SK-N-SH treated with all-trans-retinoic acid at 6 μM for 48 hours (cell line): Measurements from ENCODE around the gene CHAC2.

Experiments used
- ATAC-seq: fragments of 200-7000 bp; cut with Tn5 transposase; 3 replicates; pipeline ENCODE4 v1.9.1; 2020; ENCODE audit warnings: mild to moderate bottlenecking, moderate library complexity
- ARNTL ChIP-seq: fragments of 450-650 bp; formaldehyde crosslinking; IDR thresholded peaks from 2 replicates; pipeline ENCODE4 v1.5.0; 2020; ENCODE audit warnings: low read depth, mild to moderate bottlenecking, moderate library complexity, borderline replicate concordance
- BACH2 ChIP-seq: fragments of 250-450 bp; sonication (Bioruptor Pico); IDR thresholded peaks from 2 replicates; pipeline ENCODE4 v1.9.0; 2021; ENCODE audit warnings: mild to moderate bottlenecking, borderline replicate concordance
- CSDC2 ChIP-seq: fragments of 250-450 bp; sonication (Bioruptor Pico); IDR thresholded peaks from 2 replicates; pipeline ENCODE4 v1.5.0; 2020; ENCODE audit warnings: mild to moderate bottlenecking, moderate library complexity
- ESRRG ChIP-seq: fragments of 250-450 bp; sonication (Bioruptor Pico); IDR thresholded peaks from 2 replicates; pipeline ENCODE4 v1.6.1; 2021; ENCODE audit warnings: mild to moderate bottlenecking
- GLIS3 ChIP-seq: fragments of 250-450 bp; sonication (Bioruptor Pico); IDR thresholded peaks from 2 replicates; pipeline ENCODE4 v1.5.0; 2020; ENCODE audit warnings: mild to moderate bottlenecking, moderate library complexity
- ISL1 ChIP-seq: fragments of 250-450 bp; sonication (Bioruptor Pico); IDR thresholded peaks from 2 replicates; pipeline ENCODE4 v2.1.2; 2022; ENCODE audit warnings: mild to moderate bottlenecking, moderate library complexity
- OSR1 ChIP-seq: fragments of 250-450 bp; sonication (Bioruptor Pico); IDR thresholded peaks from 2 replicates; pipeline ENCODE4 v1.8.0; 2022; ENCODE audit warnings: moderate library complexity, mild to moderate bottlenecking, inconsistent platforms
- PPARA ChIP-seq: fragments of 250-450 bp; sonication (Bioruptor Pico); IDR thresholded peaks from 2 replicates; pipeline ENCODE4 v1.5.0; 2020; ENCODE audit warnings: mild to moderate bottlenecking, borderline replicate concordance
- RARB ChIP-seq: fragments of 250-450 bp; sonication (Bioruptor Pico); IDR thresholded peaks from 2 replicates; pipeline ENCODE4 v1.8.0; 2021; ENCODE audit warnings: mild to moderate bottlenecking, moderate library complexity
- SNAI2 ChIP-seq: fragments of 250-450 bp; sonication (Bioruptor Pico); IDR thresholded peaks from 2 replicates; pipeline ENCODE4 v1.5.0; 2020; ENCODE audit warnings: mild to moderate bottlenecking, moderate library complexity
- TCF4 ChIP-seq: fragments of 250-450 bp; sonication (Bioruptor Pico); IDR thresholded peaks from 2 replicates; pipeline ENCODE4 v1.8.0; 2021; ENCODE audit warnings: mild to moderate bottlenecking, moderate library complexity, borderline replicate concordance
- TOX ChIP-seq: fragments of 250-450 bp; sonication (Bioruptor Pico); IDR thresholded peaks from 2 replicates; pipeline ENCODE4 v1.8.0; 2021; ENCODE audit warnings: mild to moderate bottlenecking, moderate library complexity, borderline replicate concordance
- ZC3H10 ChIP-seq: fragments of 250-450 bp; sonication (Bioruptor Pico); IDR thresholded peaks from 2 replicates; pipeline ENCODE4 v1.5.1; 2021; ENCODE audit warnings: mild to moderate bottlenecking, moderate library complexity
- ZFP3 ChIP-seq: fragments of 250-450 bp; sonication (Bioruptor Pico); IDR thresholded peaks from 2 replicates; pipeline ENCODE4 v1.5.0; 2020; ENCODE audit warnings: mild to moderate bottlenecking, moderate library complexity
- ZNF565 ChIP-seq: fragments of 450-650 bp; formaldehyde crosslinking; conservative IDR thresholded peaks from 2 replicates; pipeline ENCODE4 v1.5.0; 2020; ENCODE audit warnings: low read depth, mild to moderate bottlenecking, moderate library complexity
- ZNF70 ChIP-seq: fragments of 450-650 bp; formaldehyde crosslinking; IDR thresholded peaks from 2 replicates; pipeline ENCODE4 v1.5.0; 2020; ENCODE audit warnings: mild to moderate bottlenecking, moderate library complexity
- ZNF8 ChIP-seq: fragments of 450-650 bp; formaldehyde crosslinking; IDR thresholded peaks from 2 replicates; pipeline ENCODE4 v1.5.0; 2020; ENCODE audit warnings: mild to moderate bottlenecking, moderate library complexity
- TF ChIP-seq, protein P1 (sequence below): fragments of 250-450 bp; sonication (Bioruptor Pico); IDR thresholded peaks from 2 replicates; pipeline ENCODE4 v1.8.0; 2021; ENCODE audit warnings: low read depth, mild to moderate bottlenecking, moderate library complexity, borderline replicate concordance
- TF ChIP-seq, protein P2 (sequence below): fragments of 250-450 bp; sonication (Bioruptor Pico); IDR thresholded peaks from 2 replicates; pipeline ENCODE4 v1.5.1; 2020; ENCODE audit warnings: low read depth, mild to moderate bottlenecking, moderate library complexity
- TF ChIP-seq, protein P3 (sequence below): fragments of 250-450 bp; sonication (Bioruptor Pico); IDR thresholded peaks from 2 replicates; pipeline ENCODE4 v1.8.0; 2020; ENCODE audit warnings: mild to moderate bottlenecking, moderate library complexity, borderline replicate concordance
- TF ChIP-seq, protein P4 (sequence below): fragments of 250-450 bp; sonication (Bioruptor Pico); IDR thresholded peaks from 2 replicates; pipeline ENCODE4 v1.5.0; 2020; ENCODE audit warnings: mild to moderate bottlenecking, moderate library complexity
- TF ChIP-seq, protein P5 (sequence below): fragments of 250-450 bp; sonication (Bioruptor Pico); IDR thresholded peaks from 2 replicates; pipeline ENCODE4 v1.5.1; 2021; ENCODE audit warnings: mild to moderate bottlenecking, moderate library complexity

CHAC2 gene

DNA sequence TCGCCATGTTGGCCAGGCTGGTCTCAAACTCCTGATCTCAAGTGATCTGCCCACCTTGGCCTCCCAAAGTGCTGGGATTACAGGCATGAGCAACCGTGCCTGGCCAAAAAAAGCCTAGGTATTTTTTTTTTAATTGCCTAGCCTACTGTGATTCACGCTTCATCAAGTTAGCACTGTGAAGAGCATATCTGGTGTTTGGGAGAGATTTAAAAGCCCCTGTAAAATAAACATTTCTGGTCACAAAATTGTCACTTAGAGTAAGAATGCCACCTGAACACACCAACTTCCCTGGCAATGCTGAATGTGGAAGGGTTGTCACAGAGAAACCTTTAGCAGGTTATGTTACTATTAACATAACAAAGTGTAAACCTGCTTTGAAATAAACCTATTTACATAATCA is 39.7 kb upstream of the CHAC2 start:
- ATAC-seq, result no peak
- no peak for TF ChIP-seq SNAI2
- TF ChIP-seq, protein P1, sequence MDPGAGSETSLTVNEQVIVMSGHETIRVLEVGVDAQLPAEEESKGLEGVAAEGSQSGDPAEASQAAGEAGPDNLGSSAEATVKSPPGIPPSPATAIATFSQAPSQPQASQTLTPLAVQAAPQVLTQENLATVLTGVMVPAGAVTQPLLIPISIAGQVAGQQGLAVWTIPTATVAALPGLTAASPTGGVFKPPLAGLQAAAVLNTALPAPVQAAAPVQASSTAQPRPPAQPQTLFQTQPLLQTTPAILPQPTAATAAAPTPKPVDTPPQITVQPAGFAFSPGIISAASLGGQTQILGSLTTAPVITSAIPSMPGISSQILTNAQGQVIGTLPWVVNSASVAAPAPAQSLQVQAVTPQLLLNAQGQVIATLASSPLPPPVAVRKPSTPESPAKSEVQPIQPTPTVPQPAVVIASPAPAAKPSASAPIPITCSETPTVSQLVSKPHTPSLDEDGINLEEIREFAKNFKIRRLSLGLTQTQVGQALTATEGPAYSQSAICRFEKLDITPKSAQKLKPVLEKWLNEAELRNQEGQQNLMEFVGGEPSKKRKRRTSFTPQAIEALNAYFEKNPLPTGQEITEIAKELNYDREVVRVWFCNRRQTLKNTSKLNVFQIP (CRISPR knock-in tag), result no peak
- TF ChIP-seq ARNTL, result no peak
- no peak for TF ChIP-seq OSR1 (CRISPR knock-in tag)
- no peak for TF ChIP-seq PPARA (CRISPR knock-in tag)
- no peak for TF ChIP-seq ZFP3 (CRISPR knock-in tag)
- TF ChIP-seq ZC3H10 (CRISPR knock-in tag), result no peak
- TF ChIP-seq, protein P2, sequence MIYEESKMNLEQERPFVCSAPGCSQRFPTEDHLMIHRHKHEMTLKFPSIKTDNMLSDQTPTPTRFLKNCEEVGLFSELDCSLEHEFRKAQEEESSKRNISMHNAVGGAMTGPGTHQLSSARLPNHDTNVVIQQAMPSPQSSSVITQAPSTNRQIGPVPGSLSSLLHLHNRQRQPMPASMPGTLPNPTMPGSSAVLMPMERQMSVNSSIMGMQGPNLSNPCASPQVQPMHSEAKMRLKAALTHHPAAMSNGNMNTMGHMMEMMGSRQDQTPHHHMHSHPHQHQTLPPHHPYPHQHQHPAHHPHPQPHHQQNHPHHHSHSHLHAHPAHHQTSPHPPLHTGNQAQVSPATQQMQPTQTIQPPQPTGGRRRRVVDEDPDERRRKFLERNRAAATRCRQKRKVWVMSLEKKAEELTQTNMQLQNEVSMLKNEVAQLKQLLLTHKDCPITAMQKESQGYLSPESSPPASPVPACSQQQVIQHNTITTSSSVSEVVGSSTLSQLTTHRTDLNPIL (CRISPR knock-in tag), result no peak
- no peak for TF ChIP-seq RARB
- no peak for TF ChIP-seq GLIS3 (CRISPR knock-in tag)
- no peak for TF ChIP-seq ZNF565 (CRISPR knock-in tag)
- TF ChIP-seq, protein P3, sequence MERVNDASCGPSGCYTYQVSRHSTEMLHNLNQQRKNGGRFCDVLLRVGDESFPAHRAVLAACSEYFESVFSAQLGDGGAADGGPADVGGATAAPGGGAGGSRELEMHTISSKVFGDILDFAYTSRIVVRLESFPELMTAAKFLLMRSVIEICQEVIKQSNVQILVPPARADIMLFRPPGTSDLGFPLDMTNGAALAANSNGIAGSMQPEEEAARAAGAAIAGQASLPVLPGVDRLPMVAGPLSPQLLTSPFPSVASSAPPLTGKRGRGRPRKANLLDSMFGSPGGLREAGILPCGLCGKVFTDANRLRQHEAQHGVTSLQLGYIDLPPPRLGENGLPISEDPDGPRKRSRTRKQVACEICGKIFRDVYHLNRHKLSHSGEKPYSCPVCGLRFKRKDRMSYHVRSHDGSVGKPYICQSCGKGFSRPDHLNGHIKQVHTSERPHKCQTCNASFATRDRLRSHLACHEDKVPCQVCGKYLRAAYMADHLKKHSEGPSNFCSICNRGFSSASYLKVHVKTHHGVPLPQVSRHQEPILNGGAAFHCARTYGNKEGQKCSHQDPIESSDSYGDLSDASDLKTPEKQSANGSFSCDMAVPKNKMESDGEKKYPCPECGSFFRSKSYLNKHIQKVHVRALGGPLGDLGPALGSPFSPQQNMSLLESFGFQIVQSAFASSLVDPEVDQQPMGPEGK (CRISPR knock-in tag), result no peak
- TF ChIP-seq ZNF70, result no peak
- TF ChIP-seq, protein P4, sequence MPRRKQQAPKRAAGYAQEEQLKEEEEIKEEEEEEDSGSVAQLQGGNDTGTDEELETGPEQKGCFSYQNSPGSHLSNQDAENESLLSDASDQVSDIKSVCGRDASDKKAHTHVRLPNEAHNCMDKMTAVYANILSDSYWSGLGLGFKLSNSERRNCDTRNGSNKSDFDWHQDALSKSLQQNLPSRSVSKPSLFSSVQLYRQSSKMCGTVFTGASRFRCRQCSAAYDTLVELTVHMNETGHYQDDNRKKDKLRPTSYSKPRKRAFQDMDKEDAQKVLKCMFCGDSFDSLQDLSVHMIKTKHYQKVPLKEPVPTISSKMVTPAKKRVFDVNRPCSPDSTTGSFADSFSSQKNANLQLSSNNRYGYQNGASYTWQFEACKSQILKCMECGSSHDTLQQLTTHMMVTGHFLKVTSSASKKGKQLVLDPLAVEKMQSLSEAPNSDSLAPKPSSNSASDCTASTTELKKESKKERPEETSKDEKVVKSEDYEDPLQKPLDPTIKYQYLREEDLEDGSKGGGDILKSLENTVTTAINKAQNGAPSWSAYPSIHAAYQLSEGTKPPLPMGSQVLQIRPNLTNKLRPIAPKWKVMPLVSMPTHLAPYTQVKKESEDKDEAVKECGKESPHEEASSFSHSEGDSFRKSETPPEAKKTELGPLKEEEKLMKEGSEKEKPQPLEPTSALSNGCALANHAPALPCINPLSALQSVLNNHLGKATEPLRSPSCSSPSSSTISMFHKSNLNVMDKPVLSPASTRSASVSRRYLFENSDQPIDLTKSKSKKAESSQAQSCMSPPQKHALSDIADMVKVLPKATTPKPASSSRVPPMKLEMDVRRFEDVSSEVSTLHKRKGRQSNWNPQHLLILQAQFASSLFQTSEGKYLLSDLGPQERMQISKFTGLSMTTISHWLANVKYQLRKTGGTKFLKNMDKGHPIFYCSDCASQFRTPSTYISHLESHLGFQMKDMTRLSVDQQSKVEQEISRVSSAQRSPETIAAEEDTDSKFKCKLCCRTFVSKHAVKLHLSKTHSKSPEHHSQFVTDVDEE (CRISPR knock-in tag), result no peak
- TF ChIP-seq ESRRG, result no peak
- TF ChIP-seq TOX, result no peak

DNA sequence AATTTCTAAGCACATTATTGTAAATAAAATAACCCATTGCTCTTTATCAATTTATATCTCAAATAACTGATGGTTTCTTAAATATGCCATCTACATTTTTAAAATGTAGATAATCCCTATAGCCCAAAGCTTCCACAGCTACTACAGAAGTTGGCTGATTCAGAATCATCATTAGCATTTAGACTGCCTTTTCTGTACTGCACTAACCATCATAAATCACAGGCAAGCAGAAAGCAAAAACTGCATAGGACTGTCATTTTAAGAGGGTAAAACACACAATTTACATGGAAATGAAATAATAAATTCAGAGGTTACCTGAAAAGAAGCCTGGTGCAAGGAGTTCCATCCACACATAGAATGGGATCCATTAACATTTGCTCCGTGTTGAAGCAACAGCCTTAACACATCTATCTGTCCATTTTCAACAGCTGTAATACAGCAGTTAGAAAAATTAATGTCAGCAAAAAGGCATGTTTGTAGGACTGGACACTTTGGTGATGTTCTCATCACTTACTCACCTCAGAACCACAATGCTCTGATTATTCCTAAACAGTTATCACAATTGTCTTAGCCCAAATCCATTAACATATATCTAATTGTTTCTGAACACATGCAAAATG is 38.4 kb upstream of the CHAC2 start:
- no peak for ATAC-seq
- TF ChIP-seq, protein P1 (CRISPR knock-in tag), result no peak
- no peak for TF ChIP-seq TCF4
- no peak for TF ChIP-seq ZNF8 (CRISPR knock-in tag)
- TF ChIP-seq, protein P2 (CRISPR knock-in tag), result no peak
- TF ChIP-seq, protein P4 (CRISPR knock-in tag), result no peak
- TF ChIP-seq GLIS3 (CRISPR knock-in tag), result no peak
- no peak for TF ChIP-seq BACH2
- TF ChIP-seq, protein P5, sequence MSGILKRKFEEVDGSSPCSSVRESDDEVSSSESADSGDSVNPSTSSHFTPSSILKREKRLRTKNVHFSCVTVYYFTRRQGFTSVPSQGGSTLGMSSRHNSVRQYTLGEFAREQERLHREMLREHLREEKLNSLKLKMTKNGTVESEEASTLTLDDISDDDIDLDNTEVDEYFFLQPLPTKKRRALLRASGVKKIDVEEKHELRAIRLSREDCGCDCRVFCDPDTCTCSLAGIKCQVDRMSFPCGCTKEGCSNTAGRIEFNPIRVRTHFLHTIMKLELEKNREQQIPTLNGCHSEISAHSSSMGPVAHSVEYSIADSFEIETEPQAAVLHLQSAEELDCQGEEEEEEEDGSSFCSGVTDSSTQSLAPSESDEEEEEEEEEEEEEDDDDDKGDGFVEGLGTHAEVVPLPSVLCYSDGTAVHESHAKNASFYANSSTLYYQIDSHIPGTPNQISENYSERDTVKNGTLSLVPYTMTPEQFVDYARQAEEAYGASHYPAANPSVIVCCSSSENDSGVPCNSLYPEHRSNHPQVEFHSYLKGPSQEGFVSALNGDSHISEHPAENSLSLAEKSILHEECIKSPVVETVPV (CRISPR knock-in tag), result no peak
- no peak for TF ChIP-seq ARNTL
- TF ChIP-seq, protein P3 (CRISPR knock-in tag), result no peak
- TF ChIP-seq ZNF70, result no peak
- TF ChIP-seq ISL1 (CRISPR knock-in tag), result no peak
- TF ChIP-seq TOX, result no peak
- TF ChIP-seq ZFP3 (CRISPR knock-in tag), result no peak
- no peak for TF ChIP-seq CSDC2 (CRISPR knock-in tag)
